ENCODE measurements around the gene MED15.
A peak's percentile ranks its signal among the peaks of the same experiment; 100 is the strongest.
"Not testable (repeated sequence)": the region's sequence is repeated elsewhere in the genome, so short reads cannot be mapped to it uniquely, and the experiment has no call there.

Gene MED15

GRCh38 chr22:20484948-20485683 is 22.3 kb upstream of the MED15 start:
- DNase-seq = no peak

- DNase-seq = no peak
Observed at GRCh38 chr22:20486229-20486628, 21.2 kb upstream of the MED15 start.

GRCh38 chr22:20487715-20488114 is 19.7 kb upstream of the MED15 start:
- DNase-seq = no peak

- DNase-seq = no peak
Observed at GRCh38 chr22:20488946-20489345, 18.5 kb upstream of the MED15 start.

GRCh38 chr22:20490183-20490940 is 17.0 kb upstream of the MED15 start:
- DNase-seq = peak; percentile 30

- no peak for DNase-seq
Observed at GRCh38 chr22:20490941-20491307, 16.5 kb upstream of the MED15 start.

GRCh38 chr22:20491346-20491745 is 16.1 kb upstream of the MED15 start:
- no peak for DNase-seq

- peak; percentile 35 for DNase-seq
Observed at GRCh38 chr22:20494978-20495860, 12.2 kb upstream of the MED15 start, which contains the start of gene KLHL22. Gene KLHL22, minus strand, starts transcription at chr22:20495795. Its CDS starts 6,584 bp downstream, at chr22:20489211.

- DNase-seq = peak; percentile 88
Observed at GRCh38 chr22:20495861-20496681, 11.3 kb upstream of the MED15 start.

- no peak for DNase-seq
Observed at GRCh38 chr22:20497426-20497825, 10.0 kb upstream of the MED15 start.

GRCh38 chr22:20498913-20499312 is 8.5 kb upstream of the MED15 start:
- no peak for DNase-seq

- no peak for DNase-seq
Observed at GRCh38 chr22:20499769-20500168, 7.6 kb upstream of the MED15 start.

- DNase-seq = no peak
Observed at GRCh38 chr22:20503816-20504215, 3.6 kb upstream of the MED15 start.

- DNase-seq = not testable (repeated sequence)
Observed at GRCh38 chr22:20504293-20504922, 3.0 kb upstream of the MED15 start.

- DNase-seq = no peak
Observed at GRCh38 chr22:20506543-20507252, 712 bp upstream of the MED15 start.

- not testable (repeated sequence) for DNase-seq
Observed at GRCh38 chr22:20508067-20508755, 801 bp downstream of the MED15 start.

GRCh38 chr22:20508815-20509271 is 1.4 kb downstream of the MED15 start:
- no peak for DNase-seq

- no peak for DNase-seq
Observed at GRCh38 chr22:20509344-20510047, 2.1 kb downstream of the MED15 start.

GRCh38 chr22:20510811-20511577 is 3.6 kb downstream of the MED15 start:
- no peak for DNase-seq
